ACHN (cell line): Measurements from ENCODE around the gene NUDT4.

Experiments
- DNase-seq: peaks from one replicate; pipeline ENCODE4 v3.0.0-alpha.2; 2015
- in situ Hi-C: cut with HindIII; loops from 2 replicates; pipeline ENCODE4 v1.10.0; 2017; ENCODE audit warnings: low sequenced_read_pairs, low pct_ligation_motif_present, low pct_unique_long_range_greater_than_20kb

The NUDT4 gene

DNA sequence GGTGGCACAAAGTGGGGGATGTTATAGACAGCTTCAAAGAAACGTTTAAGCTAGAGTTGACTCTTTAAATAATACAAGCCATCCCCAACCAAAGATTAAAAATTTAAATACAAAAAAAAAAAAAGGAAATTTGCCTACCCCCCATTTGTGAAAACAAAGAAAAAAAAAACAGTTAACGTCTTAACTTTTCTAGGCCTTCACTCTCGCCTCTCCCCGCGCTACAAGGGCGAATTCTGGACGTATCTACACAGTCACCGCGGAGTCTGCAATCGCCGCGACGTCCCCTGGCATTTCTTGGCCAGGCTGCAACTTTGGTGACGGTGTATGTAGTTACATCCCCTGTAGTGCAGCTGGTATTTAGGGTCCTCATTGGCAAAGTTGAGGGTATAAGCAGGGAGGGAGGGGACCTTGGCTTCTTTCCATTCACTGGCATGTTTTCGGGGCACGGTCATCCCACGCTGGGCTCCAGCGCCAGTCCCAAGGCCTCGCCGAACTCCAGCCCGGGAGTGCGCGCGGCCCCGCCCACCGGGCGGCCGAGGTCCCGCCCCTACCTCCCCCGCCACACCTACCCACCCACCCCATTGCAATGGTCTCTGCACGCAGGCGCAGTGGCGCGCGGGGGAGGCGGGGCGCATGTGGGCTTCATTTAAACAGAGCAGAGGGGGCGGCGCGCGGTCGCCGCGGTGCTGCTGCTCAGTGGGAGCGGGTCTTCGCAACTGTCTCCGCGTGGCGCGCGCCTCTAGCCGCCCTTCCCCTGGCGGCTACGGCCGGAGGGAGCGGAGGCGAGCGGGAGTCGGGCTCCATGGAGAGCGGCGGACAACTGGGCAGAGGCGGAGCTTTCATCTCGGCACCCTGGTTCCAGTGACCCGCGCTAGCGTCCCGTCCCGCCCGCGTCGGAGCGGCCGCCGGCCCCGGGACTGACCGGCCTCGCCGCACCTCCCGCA, at the start of gene NUDT4:
NUDT4 (plus strand) TSS at position 674 of the 944 bp plus-strand sequence. CDS start 398 bp downstream, outside the sequence.
- in situ Hi-C loops = loop anchor here (25.0 kb wide), 1 partner anchor 365 kb away; no protein-coding TSS in a partner anchor
- DNase-seq = peak; percentile 98

DNA sequence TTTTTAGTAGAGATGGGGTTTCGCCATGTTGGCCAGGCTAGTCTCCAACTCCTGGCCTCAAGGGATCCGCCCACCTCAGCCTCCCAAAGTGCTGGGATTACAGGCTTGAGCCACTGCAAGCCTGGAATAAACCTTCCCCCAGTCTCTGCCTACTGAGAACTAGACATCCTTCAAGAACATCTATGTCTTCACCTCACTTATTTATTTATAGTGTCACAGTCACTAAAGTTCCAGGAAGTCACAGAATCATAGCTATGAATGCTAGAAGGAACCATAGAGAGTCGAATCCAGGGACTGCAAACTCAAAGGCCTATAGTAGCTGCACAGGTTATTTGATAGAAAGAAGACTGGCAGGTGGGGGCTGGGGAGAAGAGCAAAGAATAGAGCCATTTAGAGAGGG, 44.7 kb upstream of the NUDT4 start:
- in situ Hi-C loops = no loop called here
- DNase-seq = no peak

DNA sequence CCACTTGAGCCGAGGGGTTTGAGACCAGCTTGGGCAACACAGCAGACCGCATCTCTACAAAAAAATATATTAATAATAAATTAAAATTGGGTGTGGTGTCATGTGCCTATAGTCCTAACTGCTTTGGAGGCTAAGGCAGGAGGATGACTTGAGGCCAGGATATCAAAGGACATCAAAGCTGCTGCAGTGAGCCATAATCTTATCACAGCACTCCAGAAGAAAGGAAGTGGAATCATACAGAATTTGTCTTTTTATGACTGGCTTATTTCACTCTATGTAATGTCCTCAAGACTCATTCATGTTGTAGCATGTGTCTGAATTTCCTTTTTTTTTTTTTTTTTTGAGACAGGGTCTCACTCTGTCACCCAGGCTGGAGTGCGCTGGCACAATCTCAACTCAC, 43.9 kb upstream of the NUDT4 start:
- no peak for DNase-seq
- in situ Hi-C loops = no loop called here

DNA sequence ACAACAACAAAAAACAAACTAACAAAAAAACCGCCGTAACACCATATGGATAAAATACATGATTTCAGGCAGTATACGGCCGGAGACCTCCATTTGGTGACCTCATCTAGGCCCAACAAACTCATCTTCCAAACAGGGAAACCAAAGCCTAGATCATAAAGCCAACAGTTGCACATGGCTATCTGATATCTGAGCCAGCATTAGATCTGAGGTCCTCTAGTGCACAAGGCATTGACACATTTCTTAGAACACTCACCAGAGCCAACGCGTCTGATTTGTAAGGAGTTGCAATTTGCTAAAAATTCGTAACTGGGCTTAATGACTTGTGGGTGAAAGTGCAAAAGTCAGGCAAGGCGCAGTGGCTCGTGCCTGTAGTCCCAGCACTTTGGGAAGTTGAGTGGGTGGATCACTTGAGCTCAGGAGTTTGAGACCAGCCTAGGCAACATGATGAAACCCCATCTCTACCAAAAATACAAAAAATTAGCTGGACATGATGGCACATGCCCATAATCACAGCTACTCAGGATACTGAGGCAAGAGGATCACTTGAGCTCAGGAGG, 42.0 kb upstream of the NUDT4 start:
- no peak for DNase-seq
- in situ Hi-C loops = no loop called here

DNA sequence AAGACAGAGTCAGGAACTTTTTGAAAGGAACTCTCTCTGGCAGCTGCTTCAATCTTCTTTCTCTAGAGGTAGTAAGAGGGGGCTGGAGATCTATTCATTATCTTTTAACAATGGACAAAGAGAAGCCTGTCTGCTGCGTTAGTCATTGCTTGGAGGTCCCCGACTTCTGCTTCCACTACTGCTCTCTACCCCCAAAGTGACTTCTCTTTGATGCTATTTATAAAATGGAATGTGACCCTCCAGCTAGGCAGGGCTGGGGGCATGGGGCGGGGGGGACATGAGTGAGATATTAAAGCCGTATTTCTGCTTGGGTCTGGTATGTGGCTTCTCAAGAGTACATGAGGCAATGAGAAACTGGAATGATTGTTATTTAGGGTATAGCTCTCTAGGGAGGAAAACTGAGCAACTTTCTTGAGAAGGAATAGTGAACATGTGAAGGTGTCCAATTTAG, 41.4 kb upstream of the NUDT4 start:
- DNase-seq = no peak
- in situ Hi-C loops = no loop called here

DNA sequence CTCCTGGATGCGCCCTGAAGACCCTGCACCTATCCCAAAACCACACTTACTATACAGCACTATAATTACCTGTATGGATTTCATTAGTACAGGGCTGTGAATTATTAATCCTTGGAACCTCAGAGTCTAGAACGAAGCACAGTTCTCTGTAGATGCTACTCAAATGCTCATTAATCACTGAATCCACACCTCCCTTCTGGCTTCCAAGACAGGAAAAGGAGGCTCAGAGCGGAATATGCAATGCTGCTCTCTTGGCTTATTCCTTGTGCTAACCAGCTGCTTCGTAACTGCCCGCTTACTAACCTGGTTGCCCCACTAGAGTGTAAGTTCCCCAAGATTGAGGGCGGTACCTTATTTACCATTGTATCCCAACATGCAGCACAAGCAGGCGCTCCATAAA, 39.1 kb upstream of the NUDT4 start:
- in situ Hi-C loops = no loop called here
- DNase-seq = no peak

DNA sequence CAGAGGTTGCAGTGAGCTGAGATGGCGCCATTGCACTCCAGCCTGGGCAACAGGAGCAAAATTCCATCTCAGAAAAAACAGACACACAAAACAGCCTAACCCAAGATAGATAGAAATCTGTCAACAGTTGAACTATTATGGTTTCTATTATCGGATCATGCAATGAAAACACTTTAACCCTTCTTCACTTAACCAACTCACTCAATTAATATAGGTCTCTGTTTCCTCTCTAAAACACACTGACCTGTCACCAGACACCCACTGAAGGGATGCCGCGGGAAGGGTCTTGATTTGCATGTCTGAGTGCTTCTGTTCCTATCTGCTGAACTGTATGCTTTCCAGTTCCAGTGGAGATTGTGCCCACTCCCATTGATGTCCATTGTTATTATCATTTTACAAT, 38.0 kb upstream of the NUDT4 start:
- DNase-seq = no peak
- in situ Hi-C loops = no loop called here

DNA sequence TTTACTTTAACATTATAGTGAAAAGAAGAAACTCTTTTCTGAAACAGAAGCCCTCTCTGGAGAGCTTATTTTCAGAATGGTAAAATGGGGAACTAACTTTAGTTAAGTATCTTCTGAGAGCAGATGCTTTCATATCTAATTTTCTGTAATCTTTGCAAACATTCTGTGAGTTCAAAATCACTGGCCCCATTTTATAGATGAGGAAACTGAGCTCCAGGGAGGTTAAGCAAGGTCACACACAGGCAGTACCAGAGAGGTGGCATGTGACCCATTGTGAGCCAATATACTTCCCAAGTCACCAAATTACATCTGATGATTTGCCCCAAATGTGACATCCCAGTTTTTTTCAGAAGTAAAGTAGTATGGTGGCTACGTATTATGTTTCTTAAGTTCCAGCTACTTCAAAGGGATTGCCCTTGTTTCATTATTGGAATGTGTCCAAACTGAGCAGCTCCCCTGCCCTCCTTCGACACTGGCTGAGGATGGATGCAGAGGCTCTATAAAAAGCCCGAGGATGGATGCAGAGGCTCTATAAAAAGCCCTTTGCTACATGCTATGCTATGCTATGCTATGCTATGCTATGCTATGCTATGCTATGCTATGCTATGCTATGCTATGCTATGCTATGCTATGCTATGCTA, 36.2 kb upstream of the NUDT4 start:
- in situ Hi-C loops = no loop called here
- no peak for DNase-seq

DNA sequence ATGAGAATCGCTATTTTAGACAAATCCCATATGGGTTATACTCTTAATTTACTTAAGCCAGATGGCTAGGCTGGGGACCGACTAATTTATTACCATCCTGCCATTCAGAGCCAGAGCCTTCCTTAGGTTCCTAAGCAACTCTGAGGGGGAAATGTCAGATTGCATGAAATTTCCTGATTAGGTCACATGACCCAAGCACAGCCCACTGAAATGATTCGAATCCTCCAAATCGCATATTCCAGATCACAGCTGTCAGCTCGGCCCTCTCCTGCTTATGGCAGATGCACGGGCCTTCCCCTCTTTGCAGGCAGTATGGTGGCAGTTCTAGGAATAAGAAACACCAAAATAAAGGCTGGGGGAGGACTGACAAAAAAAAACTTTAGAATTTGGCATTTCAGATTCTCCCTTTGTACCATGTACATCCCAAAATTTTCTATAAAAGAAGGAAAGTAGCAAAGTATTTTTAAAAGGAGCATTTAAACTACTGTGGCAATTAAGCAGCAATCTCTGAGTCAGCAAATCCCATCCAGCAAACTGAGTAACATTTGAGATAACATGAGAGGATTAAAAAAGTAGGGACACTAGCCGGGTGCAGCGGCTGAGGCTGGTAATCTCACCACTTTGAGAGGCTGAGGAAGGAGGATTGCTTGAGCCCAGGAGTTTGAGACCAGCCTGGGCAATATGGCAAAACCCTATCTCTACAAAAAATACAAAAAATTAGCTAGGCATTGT, 30.5 kb upstream of the NUDT4 start:
- no peak for DNase-seq
- in situ Hi-C loops = no loop called here

DNA sequence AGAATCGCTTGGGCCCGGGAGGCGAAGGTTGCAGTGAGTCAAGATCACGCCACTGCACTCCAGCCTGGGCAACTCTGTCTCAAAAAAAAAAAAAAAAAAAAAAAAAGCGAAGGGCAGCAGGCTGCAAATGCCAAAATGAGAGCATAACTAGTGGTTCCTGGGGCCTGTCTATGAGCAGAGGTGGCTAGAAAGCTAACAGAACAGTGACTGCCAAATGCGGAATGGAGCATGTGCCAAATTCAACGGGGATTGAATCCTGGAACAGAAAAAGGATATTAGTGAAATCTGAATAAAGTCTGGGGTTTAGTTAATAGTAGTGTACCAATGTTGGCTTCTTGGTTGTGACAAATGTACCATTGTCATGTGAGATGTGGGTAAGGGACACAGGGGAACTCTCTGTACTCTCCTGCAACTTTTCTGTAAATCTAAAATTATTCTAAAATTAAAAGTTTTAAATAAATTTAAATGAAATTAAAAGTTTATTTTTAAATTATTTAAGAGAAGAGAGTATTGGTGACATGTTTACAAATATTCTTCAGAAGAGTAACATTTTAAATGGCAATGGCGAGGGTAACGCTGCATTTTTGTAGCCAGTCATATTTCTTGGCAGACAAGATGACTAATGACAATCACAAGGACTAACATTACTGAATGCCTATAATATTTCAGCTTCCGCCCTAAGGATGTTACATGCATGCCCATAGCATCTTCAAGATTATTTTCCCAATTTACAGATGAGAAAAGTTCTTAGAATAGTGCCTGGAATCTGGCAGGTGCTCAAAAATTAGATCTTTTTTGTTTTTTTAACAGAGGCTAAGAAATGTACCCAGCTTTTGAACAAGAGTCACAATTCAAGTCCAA, 28.9 kb upstream of the NUDT4 start:
- in situ Hi-C loops = no loop called here
- no peak for DNase-seq

DNA sequence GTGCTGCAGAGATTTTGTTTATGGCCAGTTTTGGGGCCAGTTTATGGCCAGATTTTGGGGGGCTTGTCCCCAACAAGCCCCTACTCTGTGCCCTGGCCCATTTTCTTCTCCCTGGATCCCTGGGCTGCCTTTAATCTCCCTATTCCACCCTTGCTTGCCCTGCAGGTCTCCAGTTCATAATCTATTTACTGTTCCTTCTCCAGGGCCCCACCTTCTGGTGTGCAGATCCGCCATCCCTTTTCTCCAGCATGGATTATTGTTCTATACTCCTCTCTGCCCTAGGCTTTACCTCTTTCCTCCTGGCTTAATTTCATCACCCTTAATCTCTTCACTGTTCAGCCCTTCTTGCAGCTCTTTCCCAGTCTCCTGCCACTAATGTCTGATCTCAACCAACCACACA, 26.0 kb upstream of the NUDT4 start:
- DNase-seq = no peak
- in situ Hi-C loops = no loop called here

DNA sequence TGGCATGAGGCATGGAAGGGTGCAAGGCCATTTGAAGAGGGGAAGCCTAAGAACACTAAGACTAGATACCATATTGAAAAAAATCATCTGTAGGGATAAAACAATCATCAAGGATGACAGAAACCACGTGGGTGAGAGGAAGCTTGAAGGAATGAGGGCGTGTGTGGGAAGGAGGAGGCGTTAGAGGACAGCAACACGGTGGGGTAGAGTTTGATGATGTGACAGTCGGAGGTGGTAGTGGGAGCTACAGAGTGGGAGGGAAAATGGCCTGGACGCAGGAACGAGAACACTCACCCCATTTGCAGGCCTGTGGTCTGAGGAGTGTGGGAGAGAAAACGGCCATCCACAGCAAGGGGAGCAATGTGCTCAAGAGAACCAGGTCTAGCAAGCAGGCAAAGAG, 25.4 kb upstream of the NUDT4 start:
- DNase-seq = no peak
- in situ Hi-C loops = no loop called here

DNA sequence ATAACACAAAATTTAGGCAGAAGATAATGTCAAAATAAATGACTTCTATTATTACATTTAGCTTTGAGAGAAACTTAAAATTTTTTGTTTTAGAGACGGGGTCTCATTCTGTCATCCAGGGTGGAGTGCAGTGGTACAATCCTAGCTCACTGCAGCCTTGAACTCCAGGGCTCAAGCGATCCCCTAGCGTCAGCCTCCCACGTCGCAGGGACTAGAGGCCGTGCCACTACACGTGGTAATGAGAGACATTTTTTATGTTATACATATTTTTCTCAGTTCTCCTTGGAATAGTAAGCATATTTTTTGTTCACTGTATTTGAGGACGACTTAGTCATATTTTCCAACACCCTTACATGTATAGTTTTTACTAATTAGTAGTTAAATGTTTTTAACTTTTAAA, 21.5 kb upstream of the NUDT4 start:
- DNase-seq = no peak
- in situ Hi-C loops = no loop called here

DNA sequence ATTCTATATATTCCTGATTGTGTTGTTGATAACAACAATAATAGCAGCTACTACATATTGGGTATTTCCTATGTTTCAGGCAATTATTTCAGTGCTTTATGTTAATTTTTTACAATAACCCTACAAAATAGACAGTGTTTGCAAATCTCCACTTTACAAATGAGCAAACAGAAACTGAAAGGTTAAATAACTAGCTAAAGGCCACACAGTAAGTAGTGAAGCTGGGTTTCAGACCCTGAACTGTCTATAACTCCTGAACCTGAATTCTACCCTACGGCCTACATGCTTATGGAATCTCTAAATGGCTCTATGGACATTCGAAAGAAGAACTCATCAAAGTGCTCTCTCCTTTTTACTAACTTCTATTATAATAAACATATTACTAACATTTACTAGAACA, 19.7 kb upstream of the NUDT4 start:
- DNase-seq = no peak
- in situ Hi-C loops = no loop called here

DNA sequence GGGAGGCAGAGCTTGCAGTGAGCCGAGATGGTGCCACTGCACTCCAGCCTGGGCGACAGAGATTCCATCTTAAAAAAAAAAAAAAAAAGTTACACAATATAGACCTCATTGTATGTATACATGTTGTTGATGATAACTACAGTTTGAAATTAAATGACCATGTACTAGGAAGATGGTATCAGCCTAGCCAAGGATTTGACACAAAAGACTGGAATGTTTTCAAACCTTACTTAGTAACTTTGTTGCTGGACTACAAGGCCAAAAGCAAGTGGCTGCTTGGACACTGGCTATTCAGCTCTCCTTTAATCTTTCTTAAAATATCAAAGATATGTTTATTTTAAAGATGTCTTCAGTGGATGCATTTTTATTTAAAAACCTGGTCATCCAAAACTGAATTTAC, 18.9 kb upstream of the NUDT4 start:
- no peak for DNase-seq
- in situ Hi-C loops = no loop called here

DNA sequence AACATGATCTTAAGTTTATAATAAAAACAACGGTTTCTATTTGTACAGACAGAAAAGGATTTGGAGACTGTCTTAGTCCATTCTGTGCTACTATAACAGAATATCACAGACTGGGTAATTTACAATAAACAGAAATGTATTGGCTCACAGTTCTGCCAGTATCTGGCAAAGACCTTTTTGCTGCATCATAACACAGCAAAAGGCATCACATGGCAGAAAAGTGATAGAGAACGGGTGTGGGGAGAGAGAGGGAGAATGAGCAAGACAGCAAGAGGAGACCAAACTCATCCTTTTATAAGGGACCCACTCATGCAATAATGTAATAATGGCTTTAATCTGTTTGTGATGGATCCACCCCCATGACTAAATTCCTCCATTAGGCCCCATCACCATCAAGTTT, 17.0 kb upstream of the NUDT4 start:
- DNase-seq = no peak
- in situ Hi-C loops = no loop called here

DNA sequence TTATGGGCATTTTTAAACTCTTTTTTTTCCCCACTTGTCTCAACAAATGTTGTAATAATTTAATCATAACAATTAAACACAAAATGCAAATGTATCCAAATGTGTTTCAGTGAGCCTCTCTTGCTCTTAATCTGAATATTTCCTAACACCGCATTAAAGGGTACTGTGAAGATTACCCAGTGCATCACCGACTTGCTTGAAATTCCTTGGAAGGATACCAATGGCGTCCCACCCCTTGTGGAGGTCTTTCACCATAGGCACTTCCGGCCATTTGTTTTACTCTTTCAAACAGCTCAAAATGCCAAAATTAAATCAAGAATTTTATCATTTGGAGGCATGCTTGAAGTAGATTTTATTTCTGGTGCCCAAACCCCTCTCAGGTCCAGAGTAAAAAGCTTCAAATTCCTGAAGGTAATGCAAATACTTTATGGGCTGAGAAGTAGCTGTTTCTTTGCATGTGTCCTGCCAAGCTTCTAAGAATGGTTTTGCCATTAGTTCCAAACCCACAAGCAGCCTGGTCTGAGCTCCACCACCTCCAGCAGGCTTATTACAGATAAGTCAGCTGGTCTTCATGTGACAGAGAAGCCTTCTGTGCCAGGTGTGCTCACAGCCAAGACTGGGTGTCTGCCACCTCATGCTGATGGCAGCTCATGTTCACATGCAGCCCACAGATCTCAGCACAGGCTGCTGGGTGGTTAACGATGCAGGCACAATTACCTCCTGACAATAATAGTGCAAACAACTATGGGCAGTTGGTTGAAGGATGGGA, 16.4 kb upstream of the NUDT4 start:
- DNase-seq = peak; percentile 33
- in situ Hi-C loops = no loop called here
